Ectodermal cell (in vitro differentiated cells): ENCODE data around the gene MRPL9.
A peak's percentile ranks its signal among the peaks of the same experiment; 100 is the strongest.
"Not testable (repeated sequence)": the region's sequence is repeated elsewhere in the genome, so short reads cannot be mapped to it uniquely, and the experiment has no call there.

Source experiments
- H3K27ac ChIP-seq: 2 replicates; pipeline ENCODE4 v1.7.0; 2013; ENCODE audit warnings: mild to moderate bottlenecking, low read depth, low read length; ENCODE audit not compliant: insufficient read depth, poor library complexity, severe bottlenecking
- H3K27me3 ChIP-seq: 2 replicates; pipeline ENCODE4 v1.7.0; 2013; ENCODE audit warnings: mild to moderate bottlenecking, low read length; ENCODE audit not compliant: insufficient read depth, control insufficient read depth, poor library complexity, severe bottlenecking
- H3K36me3 ChIP-seq: one replicate; pipeline ENCODE4 v1.7.0; 2013; ENCODE audit warnings: low read length; ENCODE audit not compliant: control insufficient read depth, insufficient read depth
- H3K4me1 ChIP-seq: one replicate; pipeline ENCODE4 v1.7.0; 2013; ENCODE audit warnings: low read length; ENCODE audit not compliant: control insufficient read depth, insufficient read depth
- H3K4me3 ChIP-seq: 2 replicates; pipeline ENCODE4 v1.7.0; 2013; ENCODE audit warnings: low read depth, low read length, control low read depth; ENCODE audit not compliant: insufficient read depth
- H3K9me3 ChIP-seq: 2 replicates; pipeline ENCODE4 v1.7.0; 2013; ENCODE audit warnings: mild to moderate bottlenecking, low read length, moderate library complexity; ENCODE audit not compliant: control insufficient read depth
- WGBS, 2 experiments: methylation state at CpG; one replicate each; pipeline ENCODE4 v1.1.7; 2013; ENCODE audit warnings: missing lambda C conversion rate in 2 of 2; 5-methylcytosine and 5-hydroxymethylcytosine counted together

Gene MRPL9

DNA sequence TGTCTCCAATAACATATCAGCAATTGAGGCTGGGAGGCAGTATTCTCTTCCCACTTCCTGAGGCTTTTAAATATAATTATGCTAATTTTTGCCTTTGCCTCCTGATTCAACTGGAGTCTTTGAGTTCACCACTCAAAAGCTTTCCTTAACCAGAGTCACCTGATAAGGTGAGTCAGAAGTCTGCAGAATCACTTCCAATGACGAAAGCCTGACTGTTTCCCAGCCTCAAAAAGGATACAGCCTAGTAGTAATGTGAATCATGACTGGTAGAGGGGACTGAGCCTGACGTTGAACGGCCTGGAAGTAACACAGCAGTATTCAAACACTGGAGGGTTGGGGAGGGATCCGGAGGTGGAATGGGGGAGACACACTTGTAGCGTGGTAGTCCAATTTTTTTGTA lies 10.4 kb upstream of the MRPL9 start:
- no peaks in the 10 kb centered on the region for H3K4me1 ChIP-seq
- H3K9me3 ChIP-seq = no peaks in the 10 kb centered on the region
- WGBS, 2 experiments = 91 to 95% methylated on average over 5 of the region's 5 CpGs
- no peaks in the 10 kb centered on the region for H3K27me3 ChIP-seq
- H3K4me3 ChIP-seq = no peak overlapping the region
- H3K27ac ChIP-seq = no peak overlapping the region
- H3K36me3 ChIP-seq = no peaks in the 10 kb centered on the region

DNA sequence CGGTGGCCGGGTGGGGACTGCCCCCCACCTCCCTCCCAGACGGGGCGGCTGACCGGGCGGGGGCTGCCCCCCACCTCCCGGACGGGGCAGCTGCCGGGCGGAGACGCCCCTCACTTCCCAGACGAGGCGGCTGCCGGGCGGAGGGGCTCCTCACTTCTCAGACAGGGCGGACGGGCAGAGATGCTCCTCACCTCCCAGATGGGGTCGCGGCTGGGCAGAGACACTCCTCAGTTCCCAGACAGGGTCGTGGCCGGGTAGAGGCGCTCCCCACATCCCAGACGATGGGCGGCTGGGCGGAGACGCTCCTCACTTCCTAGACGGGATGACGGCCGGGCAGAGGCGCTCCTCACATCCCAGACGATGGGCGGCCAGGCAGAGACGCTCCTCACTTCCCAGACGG lies 6.0 kb upstream of the MRPL9 start:
- H3K4me3 ChIP-seq = not testable (repeated sequence)
- WGBS, 2 experiments = 93 to 94% methylated on average over 32 to 33 of the region's 34 CpGs

DNA sequence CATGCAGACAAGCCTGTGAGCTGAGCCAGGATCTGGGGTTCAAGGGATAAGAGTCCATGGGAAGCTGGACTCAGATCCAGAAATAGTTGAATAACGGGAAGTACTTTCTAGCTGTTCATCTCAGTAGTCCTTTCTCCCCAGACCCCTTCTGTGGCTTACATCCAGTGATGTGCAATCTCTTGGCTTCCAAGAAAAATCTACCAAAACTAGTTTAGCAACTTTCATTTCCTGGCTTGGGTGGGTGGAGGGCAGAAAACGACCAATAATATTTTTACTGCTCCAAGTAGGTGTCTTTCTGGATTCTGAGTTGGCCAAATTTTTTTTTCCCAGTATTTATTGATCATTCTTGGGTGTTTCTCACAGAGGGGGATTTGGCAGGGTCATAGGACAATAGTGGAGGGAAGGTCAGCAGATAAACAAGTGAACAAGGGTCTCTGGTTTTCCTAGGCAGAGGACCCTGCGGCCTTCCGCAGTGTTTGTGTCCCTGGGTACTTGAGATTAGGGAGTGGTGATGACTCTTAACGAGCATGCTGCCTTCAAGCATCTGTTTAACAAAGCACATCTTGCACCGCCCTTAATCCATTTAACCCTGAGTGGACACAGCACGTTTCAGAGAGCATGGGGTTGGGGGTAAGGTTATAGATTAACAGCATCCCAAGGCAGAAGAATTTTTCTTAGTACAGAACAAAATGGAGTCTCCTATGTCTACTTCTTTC lies 5.2 kb upstream of the MRPL9 start:
- not testable (repeated sequence) for H3K4me3 ChIP-seq, H3K27me3 ChIP-seq, H3K36me3 ChIP-seq, H3K4me1 ChIP-seq, H3K9me3 ChIP-seq, H3K27ac ChIP-seq
- WGBS, 2 experiments = 70 to 96% methylated on average over 2 of the region's 7 CpGs

More for the DNA sequence above, 6.0 kb upstream of the MRPL9 start:
- not testable (repeated sequence) for H3K27ac ChIP-seq, H3K9me3 ChIP-seq, H3K27me3 ChIP-seq, H3K36me3 ChIP-seq, H3K4me1 ChIP-seq

DNA sequence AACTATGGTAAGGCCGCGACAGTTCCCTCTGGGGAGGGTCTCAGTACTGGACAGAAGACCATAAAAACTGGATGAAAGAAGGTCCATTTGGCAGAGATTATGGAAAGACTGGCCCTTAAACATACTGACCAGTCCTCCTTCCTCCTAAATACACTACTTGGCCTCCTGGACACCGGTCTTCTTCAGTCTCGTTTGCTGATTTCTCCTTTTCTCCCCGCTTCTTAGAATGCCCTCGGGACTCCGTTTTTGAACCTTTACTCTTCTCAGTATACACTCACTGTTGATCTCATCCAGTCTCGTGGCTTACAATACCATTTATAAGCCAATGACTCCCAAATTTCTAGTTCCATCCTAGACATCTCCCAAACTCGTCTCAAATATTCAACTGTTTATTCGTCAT lies 694 bp upstream of the MRPL9 start:
- Histone ChIP-seq H3K27ac (no peak overlapping the region), H3K27me3 (no peaks in the 10 kb centered on the region)
- WGBS, 2 experiments = 88 to 89% methylated on average over 10 of the region's 10 CpGs

DNA sequence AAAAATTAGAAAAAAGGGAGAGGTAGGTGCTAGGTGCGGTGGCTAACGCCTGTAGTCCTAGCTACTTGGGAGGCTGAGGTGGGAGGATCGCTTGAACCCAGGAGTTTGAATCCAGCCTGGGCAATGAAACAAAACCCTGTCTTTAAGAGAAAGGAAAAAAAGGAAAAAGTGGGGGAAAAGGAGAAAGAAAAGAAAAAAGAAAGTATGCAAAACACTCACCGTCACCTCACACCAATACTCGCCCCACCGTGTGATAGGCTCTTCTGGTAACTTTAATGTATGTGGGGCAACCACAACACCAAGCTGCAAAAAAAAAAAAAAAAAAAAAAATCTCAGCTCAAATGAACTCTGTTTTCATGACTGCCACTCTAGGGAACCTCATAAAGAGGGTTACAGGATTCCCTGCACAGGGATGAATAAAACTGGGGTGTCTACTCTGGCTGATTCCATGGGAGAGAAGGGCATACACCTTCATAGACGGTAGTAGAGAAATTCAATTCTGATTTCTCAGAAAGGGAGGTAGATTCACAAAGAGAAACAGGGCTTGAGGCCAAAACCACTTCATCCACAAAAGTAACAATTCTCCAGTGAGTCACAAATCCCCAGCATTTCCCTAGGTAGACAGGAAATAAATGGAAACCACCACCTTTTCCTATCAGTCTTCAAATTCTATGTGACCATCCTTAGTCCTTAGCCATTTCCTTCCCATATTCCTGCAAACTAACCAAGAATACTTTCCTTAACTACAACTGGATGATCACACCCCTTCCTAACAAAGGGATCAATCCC lies 2.5 kb downstream of the MRPL9 start:
- Histone ChIP-seq H3K4me1 (peaks cover 3% of the 10 kb centered on the region), H3K27me3 (no peaks in the 10 kb centered on the region), H3K4me3 (no peak overlapping the region), H3K36me3 (peaks cover 6% of the 10 kb centered on the region), H3K27ac (no peak overlapping the region), H3K9me3 (no peaks in the 10 kb centered on the region)
- 82 to 93% methylated on average over 5 to 7 of the region's 7 CpGs for WGBS, 2 experiments

More for the DNA sequence above, 694 bp upstream of the MRPL9 start:
- Histone ChIP-seq H3K9me3 (no peaks in the 10 kb centered on the region), H3K36me3 (peaks cover 6% of the 10 kb centered on the region), H3K4me1 (peaks cover 3% of the 10 kb centered on the region), H3K4me3 (peak overlapping the region; percentile 68)

DNA sequence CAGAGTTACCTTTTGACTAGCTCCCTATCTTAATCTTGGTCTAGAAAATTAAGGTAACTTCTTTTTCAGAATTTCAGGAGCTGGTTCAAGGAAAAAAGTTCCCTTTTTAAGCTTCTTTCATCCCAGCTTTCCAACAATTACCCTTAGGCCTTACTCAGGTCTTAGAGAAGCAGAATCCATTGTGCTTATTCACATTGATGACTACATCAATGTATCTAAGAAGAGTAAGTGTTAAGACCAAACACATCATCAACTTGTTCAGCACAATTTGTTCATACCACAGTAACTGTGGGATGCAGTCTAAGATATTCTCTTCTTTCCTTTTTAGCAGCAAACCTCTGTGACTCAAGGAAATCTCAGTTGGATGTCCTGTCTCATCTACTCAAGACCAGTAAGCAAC lies 4.1 kb downstream of the MRPL9 start:
- Histone ChIP-seq H3K27me3 (no peaks in the 10 kb centered on the region), H3K27ac (no peak overlapping the region), H3K4me1 (peaks cover 3% of the 10 kb centered on the region), H3K9me3 (no peaks in the 10 kb centered on the region), H3K4me3 (no peak overlapping the region), H3K36me3 (peaks cover 6% of the 10 kb centered on the region)

DNA sequence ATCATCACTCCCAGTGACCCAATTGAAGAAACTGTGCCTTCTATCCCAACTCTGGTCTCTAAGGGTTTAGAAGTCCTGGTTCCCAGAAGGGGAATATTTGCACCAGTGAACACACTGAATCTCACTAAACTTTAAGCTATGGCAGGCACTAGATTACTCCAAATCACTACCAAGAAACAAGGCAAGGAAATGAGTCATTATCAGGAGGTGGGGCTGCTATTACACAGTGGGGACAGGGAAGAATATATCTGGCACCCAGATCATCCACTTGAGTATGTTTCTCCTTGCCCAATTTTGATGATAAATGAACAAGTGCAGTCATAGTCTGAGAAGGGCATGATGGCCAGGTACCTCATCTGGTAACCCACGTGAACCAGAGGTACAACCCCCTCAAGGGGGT lies 7.0 kb downstream of the MRPL9 start:
- H3K27me3 ChIP-seq = no peaks in the 10 kb centered on the region
- no peak overlapping the region for H3K27ac ChIP-seq
- H3K4me3 ChIP-seq = no peak overlapping the region
- H3K4me1 ChIP-seq = no peaks in the 10 kb centered on the region
- peaks cover 6% of the 10 kb centered on the region for H3K36me3 ChIP-seq
- no peaks in the 10 kb centered on the region for H3K9me3 ChIP-seq
- 84 to 90% methylated on average over 1 of the region's 1 CpG for WGBS, 2 experiments

DNA sequence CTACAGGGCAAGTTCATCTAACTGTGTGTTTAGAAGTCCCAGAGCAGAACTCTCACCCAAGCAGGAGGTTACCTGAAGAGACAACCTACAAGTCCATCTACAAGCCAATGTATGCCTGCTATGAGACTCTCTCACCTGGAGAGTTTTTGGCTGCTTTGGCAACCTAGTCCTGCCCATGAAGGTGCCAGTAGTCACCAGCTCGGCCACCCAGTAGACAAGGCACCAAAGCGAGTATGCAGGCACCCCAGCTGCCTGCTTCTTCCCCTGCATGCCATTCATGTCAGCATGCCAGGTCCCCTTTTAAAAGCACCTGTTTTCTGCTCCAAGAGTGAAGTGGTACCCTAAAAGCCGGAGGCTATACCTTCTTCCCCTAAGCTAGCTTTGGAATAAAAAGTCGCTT lies 21.8 kb downstream of the MRPL9 start:
- Histone ChIP-seq H3K27me3 (peaks cover 4% of the 10 kb centered on the region), H3K36me3 (no peaks in the 10 kb centered on the region), H3K27ac (no peak overlapping the region), H3K4me3 (no peak overlapping the region), H3K9me3 (peaks cover 2% of the 10 kb centered on the region), H3K4me1 (no peaks in the 10 kb centered on the region)
- 92 to 93% methylated on average over 4 of the region's 4 CpGs for WGBS, 2 experiments

DNA sequence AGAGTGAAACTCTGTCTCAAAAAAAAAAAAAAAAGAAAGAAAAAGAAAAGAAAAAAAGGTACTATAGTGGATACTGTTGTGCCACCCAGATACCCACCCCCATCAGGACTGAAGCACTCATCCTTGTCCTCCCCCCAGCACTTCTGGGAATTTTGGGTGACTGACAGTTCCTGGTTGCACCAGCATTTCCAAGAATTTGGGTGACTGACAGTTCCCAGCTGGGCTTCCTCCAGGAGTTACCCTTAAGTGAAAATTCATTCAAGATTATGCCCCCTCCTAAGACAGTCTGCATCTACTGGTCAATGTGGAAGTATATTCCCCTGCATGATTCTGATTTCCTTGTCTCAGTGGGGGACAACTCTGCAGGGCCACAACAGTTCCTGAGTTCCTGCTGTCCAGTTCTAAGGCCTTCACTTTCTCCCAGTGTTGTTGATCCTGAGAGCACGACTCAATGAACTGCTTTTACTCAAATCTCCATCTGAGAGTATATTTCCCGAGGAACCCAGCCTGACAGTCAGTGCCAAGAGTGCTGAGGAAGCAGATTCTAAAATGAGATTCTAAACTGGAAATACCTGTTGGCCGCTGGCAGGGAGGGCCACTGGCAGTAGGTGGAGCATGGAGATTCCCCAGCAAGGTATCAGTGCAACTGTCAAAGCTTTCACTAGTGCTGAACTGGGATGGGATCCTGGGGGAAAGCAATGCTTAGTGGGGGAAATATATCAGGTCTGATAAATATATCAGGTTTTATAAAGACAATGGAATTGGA lies 23.5 kb downstream of the MRPL9 start:
- no peaks in the 10 kb centered on the region for H3K36me3 ChIP-seq
- H3K27ac ChIP-seq = no peak overlapping the region
- H3K27me3 ChIP-seq = peaks cover 4% of the 10 kb centered on the region
- 83% methylated on average over 3 of the region's 3 CpGs for WGBS, 2 experiments
- no peak overlapping the region for H3K4me3 ChIP-seq
- no peaks in the 10 kb centered on the region for H3K4me1 ChIP-seq
- H3K9me3 ChIP-seq = peaks cover 2% of the 10 kb centered on the region

DNA sequence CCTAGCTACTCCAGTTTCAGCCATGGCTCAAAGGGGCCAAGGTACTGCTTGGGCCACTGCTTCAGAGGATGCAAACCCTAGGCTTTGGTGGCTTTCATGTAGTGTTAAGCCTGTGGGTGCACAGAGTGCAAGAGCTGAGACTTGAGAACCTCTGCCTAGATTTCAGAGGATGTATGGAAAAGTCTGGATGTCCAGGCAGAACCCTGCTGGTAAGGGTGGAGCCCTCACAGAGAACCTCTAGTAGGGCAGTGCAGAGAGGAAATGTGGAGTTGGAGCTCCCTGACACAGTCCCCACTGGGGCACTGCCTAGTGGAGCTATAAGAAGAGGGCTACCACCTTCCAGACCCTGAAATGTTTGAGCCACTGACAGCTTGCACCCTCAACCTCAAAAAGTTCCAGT lies 25.8 kb downstream of the MRPL9 start:
- no peak overlapping the region for H3K4me3 ChIP-seq
- no peak overlapping the region for H3K27ac ChIP-seq
- H3K27me3 ChIP-seq = no peaks in the 10 kb centered on the region
- no peaks in the 10 kb centered on the region for H3K36me3 ChIP-seq
- H3K4me1 ChIP-seq = no peaks in the 10 kb centered on the region
- peaks cover 2% of the 10 kb centered on the region for H3K9me3 ChIP-seq
